ENCODE data around the gene TLR3.
"Not testable (repeated sequence)": the region's sequence is repeated elsewhere in the genome, so short reads cannot be mapped to it uniquely, and the experiment has no call there.

Gene TLR3

GRCh38 chr4:186068581-186069348 lies at the start of gene TLR3:
Gene TLR3, plus strand, starts transcription at chr4:186069156. Its CDS starts 7,464 bp downstream, at chr4:186076620.
- DNase-seq: no peak

DNA sequence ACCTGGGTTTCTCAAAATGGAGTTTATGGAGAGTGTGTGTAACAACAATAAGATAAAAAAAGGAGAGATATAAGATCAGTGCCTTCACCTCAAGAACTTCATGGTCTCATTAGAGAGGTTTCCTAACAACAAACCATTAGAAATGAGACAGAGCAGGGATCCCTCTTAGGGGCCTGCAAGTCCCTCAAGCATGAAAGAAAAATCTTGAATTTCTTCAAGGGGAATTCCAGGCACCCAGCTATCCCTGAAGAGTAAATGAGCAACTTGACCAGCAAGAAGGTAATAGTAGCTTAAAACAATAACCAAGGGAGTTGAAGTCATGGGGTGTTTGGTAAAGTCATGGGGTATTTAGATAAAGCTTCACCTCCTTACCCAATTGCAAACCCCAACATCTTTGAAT lies 49.7 kb upstream of the TLR3 start:
- no peak for DNase-seq

DNA sequence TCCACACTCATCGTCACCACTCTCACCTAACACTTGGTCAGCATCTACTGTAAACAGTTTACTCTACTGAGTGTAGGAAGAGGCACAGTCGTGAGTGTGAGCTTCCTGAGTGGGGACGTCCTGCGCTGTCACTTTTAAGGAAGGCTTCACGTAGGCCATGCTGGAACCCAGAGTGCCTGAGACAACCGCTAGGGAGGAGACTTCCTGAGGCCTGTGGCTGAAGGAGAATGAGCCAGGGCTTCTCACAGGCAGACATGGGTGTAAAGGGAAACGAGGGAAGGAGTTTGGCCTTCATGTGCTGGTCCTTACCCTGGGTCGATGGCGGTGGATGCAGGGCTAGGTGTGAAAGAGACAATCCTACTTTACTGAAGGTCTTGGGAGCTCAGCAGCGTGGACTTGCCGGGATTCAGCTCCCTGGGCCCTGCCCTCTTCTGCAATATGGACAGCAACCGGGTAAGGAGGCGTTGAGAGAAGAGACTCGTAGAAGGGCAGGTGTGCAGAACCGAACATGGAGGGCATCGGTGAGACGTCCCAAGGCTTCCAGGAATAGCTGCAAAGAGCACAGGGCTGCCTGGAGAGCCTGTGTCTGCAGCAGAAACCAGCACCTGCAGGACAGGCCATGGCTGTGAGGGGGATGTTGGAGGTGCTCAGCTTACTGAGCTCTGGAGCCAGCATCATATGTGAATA lies 48.7 kb upstream of the TLR3 start:
- no peak for DNase-seq

DNA sequence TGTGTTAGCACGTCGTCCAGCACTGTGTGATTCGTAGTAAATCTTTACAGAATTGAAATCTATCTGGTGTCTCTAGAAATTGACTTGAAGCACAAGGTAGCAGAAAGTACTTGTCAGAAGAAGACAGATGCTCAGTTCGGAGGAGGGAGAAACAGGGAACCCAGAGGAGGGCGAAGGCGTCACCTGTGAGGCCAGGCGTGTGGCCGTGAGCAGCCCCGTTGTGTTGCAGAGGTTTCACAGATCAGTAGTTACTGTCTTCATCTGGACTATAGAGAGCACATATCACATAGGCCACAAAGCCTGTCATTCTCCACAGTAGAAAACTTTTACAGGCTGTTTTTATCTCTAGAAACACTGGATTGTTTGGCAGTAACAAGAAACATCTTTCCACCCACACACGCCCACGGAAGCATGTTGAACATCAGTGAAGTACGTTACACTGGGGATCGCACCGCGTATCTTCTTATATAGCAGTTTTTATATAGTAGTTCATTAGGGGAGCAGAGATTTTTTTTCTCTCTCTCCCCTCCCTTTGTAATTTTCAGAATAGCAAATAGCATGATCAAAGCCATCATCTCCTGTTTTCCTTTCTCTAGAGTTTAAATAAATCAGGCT lies 48.1 kb upstream of the TLR3 start:
- DNase-seq: no peak

DNA sequence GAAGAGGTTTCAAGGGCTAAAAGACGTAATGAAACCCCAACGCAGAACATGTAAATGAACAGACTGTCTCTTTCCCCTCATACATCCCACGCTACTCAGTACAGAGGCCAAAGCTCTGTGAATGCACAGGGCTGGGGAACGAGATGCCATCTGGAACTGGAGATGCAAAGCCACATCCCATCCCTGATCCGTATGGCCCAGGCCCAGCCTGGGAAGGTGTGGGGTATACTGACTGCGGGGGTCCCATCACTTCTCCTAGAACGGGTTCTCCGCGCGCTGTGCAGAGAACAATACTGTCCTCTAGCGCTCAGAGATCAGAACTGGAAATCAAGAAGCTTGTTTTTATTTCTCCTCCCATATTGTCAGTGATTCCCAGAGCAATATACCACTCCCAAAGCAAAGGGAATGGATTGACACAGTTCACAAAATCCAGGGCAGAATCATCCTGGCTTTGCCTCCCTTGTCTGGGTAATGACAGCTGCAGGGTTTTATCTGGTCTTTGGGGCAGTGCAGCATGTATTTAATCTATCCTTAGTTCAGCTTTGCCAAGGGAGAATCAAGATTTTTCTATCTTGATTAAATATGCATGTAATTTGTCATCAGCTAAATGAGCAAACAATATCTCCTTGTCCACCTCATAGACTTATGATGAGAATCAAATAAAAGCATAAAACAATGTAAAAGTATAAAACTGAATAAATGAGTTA lies 47.3 kb upstream of the TLR3 start:
- no peak for DNase-seq

DNA sequence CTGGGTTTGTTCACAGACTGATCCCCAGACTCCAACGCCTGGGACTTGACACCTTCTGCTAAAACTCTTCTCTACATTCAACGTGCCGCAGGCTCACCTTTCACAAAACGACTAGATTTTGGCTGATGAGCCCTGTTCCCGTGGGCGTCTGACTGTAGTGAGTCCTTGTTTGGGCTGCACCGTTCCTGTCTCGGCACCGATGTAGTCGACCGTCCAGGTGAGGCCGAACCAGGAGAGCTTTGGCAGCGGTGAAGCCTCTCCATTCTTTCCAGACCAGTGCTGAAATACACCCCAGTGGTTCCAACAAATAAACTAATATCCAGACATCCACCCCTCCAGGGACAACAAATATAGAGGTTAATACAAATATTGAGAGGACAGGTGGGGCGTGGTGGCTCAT lies 45.0 kb upstream of the TLR3 start:
- no peak for DNase-seq

DNA sequence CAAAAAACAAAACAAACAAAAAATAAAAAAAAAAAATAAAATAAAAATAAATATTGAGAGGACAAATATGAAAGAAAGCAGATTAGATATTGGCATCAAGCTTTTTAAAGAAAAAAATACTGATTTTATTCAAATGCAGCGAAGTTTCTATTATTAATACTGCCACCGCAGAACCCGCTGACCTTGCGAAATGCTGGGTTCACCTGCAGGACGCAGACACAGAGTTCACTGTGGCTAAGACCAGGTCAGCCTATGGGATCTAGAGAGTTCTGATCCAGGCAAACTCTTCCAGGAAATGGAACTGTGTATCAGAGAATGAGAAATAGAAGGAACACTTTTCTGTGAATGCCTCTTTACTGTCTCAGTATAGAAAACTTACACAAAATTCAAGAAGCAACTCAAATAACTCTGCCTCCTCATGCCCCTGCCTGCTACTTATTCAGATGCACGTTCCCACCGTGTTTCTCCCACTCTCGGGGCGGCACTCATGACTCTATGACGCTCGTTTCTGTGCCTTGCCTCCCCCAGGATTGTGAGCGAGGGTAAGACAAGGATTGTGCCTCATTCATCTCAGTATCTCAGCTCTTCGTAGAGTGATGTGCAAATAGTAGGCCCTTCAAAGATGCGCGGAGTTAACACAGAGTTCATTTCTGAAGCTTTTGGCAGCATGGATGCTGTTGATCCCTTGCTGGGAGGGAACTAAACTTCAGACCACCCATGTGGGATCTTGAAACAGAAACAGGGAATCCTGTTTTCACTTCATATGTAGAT lies 44.1 kb upstream of the TLR3 start:
- no peak for DNase-seq

DNA sequence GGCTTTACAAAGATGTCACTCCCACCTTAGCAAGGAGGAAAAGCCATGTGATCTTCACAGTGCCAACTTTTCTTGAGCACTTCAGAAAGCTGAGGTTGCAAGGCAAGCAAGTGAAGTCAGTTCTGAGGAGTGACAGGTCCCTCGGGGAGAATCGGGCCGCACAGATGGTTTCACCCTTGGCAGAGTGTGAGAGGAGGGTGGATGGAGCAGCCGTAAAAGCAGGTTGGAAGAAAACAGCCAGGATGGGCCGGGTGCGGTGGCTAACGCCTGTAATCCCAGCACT lies 43.6 kb upstream of the TLR3 start:
- no peak for DNase-seq

GRCh38 chr4:186027405-186027804 lies 41.6 kb upstream of the TLR3 start:
- no peak for DNase-seq

DNA sequence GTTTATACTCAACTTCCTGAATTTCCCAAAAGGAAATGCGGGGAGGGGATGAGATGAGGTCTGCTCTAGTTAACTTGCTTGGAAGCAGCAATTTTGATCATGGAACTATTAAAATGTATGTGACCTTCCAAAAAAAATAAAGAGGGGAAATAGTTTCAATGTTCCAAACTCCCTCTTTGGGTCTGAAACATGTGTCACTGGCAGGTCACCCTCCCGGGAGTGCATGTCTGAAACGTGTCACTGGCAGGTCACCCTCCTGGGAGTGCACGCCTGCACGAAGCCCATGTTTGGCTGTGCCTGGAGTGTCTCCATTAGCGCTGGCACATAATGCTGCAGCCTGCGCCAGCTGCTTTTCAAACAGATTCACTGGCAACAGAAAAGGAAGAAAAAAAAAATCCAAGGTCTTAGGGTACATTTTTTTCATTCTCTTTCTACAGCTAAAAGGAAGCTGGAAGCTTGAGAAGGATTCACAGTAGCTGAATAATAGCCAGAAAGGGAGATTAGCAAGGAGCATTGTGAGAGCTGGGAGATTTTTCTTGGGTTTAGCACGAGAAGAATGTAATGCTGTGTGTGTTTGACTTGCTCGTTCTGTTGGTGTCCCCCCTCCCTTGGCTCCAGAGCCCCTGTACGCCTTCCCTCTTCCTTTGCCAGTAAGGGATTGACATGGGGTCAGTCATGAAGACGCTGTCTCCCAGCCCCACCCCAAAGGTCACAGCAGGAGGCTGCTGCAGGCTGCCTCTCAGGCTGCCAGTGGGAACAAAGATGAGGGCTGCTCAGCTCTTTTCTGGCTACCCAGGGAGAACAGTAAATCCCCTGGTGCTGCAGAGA lies 39.2 kb upstream of the TLR3 start:
- DNase-seq: no peak

- no peak for DNase-seq
Observed at GRCh38 chr4:186030399-186030775, 38.6 kb upstream of the TLR3 start.

DNA sequence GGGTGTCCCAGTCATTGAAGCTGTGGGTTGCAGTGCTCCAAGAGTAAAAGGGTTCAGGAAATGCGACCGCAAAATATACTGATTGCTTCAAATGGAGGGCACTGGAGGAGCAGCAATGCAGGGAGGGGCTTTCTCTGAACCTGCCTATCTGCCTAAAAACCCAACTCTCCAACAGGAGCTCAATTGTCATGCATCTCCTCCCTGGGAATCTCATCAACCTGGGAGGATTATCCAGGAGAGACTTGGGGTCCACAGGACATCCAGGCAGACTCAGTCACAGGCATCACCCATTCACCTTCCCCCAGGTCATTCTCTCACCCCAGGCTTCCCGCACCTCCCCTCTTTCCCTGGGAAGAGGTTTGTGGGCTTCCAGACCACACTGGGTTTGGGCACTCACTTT lies 38.2 kb upstream of the TLR3 start:
- DNase-seq: no peak

GRCh38 chr4:186032259-186032658 lies 36.7 kb upstream of the TLR3 start:
- DNase-seq: no peak

GRCh38 chr4:186033027-186033426 lies 35.9 kb upstream of the TLR3 start:
- no peak for DNase-seq

GRCh38 chr4:186034613-186035012 lies 34.3 kb upstream of the TLR3 start:
- DNase-seq: not testable (repeated sequence)

GRCh38 chr4:186036976-186037581 lies 31.9 kb upstream of the TLR3 start:
- DNase-seq: no peak

DNA sequence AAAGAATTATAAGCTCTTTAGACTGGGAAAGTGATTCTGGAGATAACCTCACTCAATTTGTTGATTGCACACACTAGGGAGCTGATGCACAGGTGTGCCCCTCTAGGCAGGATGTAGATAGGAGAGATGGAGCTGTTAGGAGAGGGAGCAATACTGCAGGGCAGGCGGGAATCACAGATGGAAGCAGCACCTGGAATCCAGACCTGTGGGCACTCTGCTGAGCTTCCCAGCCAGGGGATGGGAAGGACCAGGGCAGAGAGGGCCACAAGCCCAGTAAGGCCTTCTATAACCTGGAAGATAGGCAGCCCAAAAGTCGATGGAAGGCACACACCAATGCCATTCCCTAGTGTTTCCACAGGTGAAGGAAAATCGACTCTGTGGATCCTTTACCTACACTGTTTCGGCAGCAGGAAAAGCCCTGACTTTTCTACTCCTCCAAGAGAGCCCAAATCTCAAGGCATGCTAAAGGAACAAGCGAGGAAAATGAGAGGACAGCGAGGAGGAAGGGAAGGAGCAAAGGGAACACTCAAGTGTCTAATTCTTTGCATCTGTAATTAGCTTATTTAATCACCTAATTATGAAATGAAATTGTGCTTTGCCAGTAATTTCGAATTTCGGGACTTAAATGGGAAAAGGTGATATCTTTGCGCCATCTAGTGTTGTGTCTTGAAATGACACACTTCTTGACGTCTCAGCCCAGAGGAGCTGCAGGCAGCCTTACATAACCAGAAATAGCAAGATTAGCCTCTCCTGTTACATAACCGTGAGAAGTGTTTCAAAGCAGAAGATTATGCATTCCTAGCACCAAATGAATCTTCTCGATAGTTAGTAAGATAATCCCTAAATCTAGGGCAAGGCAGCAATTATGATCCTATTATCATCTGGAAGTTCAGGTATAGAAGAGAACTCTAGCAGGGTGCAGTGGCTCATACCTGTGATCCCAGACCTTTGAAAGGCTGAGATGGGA lies 31.0 kb upstream of the TLR3 start:
- DNase-seq: no peak

DNA sequence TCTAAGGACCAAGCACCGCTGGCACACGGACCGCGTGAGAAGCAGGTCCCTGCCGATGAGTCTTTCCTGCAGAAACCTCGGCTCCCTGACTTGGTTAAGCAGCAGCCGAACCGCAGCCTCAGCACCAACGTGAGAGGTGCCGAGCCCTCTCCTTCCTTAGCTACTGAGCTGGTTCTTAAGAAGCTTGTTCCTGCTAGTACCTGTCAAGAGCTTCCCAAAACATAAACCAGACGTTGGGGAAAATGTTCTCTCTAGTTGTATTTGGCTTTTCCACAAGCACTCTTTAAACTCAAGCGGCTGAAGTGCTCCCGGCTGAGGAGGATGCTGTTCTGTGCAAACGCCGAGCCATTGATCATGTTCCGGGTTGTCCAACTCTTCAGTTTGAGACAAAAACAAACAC lies 29.3 kb upstream of the TLR3 start:
- DNase-seq: no peak

DNA sequence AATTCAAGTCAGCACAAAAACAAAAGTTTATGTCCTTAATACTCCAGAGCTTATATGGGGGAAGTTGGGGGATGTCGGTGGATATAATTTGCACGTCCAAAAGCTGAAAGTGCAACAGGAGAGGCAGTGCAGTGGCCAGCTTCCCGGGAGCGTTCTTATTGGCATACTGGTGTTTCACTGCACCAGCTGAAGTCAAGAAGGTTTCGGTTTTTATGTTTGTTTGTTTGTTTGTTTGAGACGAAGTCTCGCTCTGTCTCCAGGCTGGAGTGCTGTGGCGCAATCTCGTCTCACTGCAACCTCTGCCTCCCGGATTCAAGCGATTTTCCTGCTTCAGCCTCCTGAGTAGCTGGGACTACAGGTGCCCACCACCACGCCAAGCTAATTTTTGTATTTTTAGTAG lies 28.6 kb upstream of the TLR3 start:
- DNase-seq: no peak

GRCh38 chr4:186047501-186047900 lies 21.5 kb upstream of the TLR3 start:
- not testable (repeated sequence) for DNase-seq
